Measurements from ENCODE around the gene C12orf42.

Gene C12orf42

GRCh38 chr12:103314786-103315185 lies 181.0 kb downstream of the C12orf42 start:
- no peak overlapping the region for H3K4me3 ChIP-seq (ENCODE audit: low read length)
- TF ChIP-seq ZNF274 (IDR thresholded peaks at IDR 0.05; ENCODE audit: low read depth, low read length), result no peak

DNA sequence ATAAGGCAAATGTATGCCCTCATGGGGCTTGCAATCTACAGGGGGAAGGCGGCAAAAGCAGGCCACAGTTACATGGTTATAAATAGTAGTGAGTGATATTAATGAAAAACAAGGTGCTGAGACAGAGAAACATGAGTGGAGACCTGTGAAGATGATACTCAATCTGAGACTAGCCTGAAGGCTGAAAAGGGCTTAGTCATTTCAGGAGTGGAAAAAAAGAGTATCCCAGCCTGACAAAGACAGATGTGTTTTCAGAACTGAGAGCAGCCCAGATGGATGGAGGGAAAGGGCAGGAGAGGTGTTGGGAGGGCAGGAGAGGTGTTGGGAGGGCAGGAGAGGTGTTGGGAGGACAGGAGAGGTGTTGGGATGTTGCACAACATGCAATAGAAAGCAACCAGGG lies 181.9 kb downstream of the C12orf42 start:
- TF ChIP-seq ZNF274 (IDR thresholded peaks at IDR 0.05; ENCODE audit: low read depth, low read length), result no peak
- no peak overlapping the region for H3K4me3 ChIP-seq (ENCODE audit: low read length)

GRCh38 chr12:103312742-103313354 lies 182.9 kb downstream of the C12orf42 start:
- H3K4me3 ChIP-seq (ENCODE audit: low read length), result no peak overlapping the region
- no peak for TF ChIP-seq ZNF274 (IDR thresholded peaks at IDR 0.05; ENCODE audit: low read depth, low read length)

GRCh38 chr12:103310546-103311270 lies 185.1 kb downstream of the C12orf42 start:
- H3K4me3 ChIP-seq (ENCODE audit: low read length), result no peak overlapping the region

DNA sequence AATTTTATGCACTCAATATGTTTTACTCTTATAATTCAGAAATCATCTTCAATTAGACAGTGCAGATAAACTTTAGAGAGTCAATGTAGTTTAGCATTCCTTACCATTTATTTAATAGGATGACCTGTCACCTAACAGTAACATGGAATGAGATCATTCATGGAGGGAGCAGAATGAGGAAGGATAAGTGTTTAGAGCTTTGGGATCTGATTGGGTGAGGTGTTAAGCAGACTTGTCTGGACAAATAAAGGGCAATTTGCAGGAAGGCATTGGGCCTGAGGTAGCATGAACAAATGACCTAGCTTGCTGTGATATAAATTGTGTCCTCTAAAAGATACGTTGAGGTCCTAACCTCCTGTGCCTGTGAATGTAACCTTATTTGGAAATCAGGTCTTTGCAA lies 187.4 kb downstream of the C12orf42 start:
- H3K4me3 ChIP-seq (ENCODE audit: low read length), result no peak overlapping the region
- no peak for TF ChIP-seq ZNF274 (IDR thresholded peaks at IDR 0.05; ENCODE audit: low read depth, low read length)

More at GRCh38 chr12:103310546-103311270, 185.1 kb downstream of the C12orf42 start:
- no peak for TF ChIP-seq ZNF274 (IDR thresholded peaks at IDR 0.05; ENCODE audit: low read depth, low read length)

- H3K4me3 ChIP-seq (ENCODE audit: low read length), result no peak overlapping the region
- TF ChIP-seq ZNF274 (IDR thresholded peaks at IDR 0.05; ENCODE audit: low read depth, low read length), result no peak
Observed at GRCh38 chr12:103303484-103303883, 192.3 kb downstream of the C12orf42 start.

DNA sequence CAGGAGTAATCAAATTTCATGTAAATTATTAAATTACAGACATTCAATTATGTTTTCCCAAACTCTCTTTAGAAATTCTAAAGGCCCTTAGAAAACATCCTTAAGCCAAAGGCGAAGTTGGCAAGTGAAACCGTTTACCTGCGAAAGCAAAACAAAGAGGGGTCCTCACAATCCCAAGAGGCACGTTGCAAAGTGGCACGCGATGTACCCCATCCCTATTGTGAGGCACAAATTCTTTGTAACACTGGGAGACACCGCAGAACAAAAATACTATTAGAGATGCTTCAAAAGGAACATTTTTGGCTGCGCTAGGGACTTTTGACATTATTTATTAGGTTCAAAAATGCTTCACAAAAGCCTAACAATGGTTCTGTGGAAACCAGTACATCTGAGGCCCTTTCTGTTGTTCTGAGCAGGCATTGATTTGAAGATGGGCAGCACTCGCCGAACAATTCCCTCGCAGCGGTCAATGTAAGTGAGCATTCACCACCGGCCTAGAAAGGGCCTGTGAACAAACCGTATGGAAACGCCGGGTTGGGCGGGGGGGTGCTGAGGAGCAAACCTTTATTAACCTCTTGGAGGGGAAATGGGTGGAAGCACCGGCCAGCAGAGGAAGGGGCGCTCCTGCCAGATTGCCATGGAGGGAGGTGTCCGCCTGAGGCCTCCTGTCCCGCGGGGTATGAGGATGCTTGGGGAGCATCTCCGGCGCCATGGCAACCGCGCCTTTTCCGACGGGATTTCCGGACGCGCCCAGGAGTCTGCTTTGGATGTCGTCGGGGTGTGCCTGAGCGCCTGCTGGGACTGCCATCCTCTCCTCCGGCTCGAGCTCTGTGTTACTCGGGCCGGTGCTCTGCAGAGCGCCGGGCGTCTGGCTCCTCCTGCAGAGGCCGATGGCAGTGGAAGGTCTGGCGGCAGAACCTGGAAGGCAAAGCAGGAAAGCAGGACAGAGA lies 193.9 kb downstream of the C12orf42 start:
- no peak overlapping the region for H3K4me3 ChIP-seq (ENCODE audit: low read length)
- TF ChIP-seq ZNF274 (IDR thresholded peaks at IDR 0.05; ENCODE audit: low read depth, low read length), result no peak

- TF ChIP-seq ZNF274 (IDR thresholded peaks at IDR 0.05; ENCODE audit: low read depth, low read length), result no peak
- H3K4me3 ChIP-seq (ENCODE audit: low read length), result no peak overlapping the region
Observed at GRCh38 chr12:103288016-103288415, 207.8 kb downstream of the C12orf42 start.

DNA sequence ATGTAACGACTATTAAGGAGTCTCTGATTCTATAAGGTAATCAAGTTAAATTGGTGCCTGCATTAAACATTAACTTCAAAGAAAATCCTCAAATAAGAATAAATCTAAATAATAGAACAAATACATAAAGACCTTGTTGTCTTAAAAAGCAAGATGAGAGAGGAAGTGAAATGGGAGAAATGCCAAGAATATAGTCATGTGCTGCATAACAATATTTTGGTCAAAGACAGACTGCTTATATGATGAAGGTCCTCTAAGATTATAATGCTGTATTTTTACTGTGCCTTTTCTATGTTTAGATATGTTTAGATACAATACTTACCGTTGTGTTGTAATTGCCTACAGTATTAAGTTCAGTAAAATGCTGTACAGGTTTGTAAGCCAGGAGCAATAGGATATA lies 213.6 kb downstream of the C12orf42 start:
- H3K4me3 ChIP-seq (ENCODE audit: low read length), result no peak overlapping the region
- TF ChIP-seq ZNF274 (IDR thresholded peaks at IDR 0.05; ENCODE audit: low read depth, low read length), result no peak

DNA sequence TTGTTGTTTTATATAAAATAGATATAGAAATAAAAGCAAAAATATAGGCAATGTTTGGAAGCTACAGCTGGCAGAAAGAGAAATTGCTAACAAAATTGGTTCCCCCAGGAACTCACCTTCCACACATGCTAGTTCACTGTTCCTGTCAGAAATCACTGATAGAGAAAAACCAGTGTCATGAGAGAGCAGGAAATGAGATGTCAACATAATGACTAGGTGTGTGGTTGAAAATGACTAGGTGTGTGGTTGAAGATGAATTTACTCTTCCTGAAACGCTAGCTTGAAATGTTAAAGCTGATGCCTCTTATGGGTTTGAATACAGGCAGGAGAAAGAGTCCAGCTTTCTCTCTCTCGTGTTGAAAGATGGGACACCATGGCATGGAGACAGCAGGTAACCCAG lies 216.3 kb downstream of the C12orf42 start:
- no peak overlapping the region for H3K4me3 ChIP-seq (ENCODE audit: low read length)
- no peak for TF ChIP-seq ZNF274 (IDR thresholded peaks at IDR 0.05; ENCODE audit: low read depth, low read length)

- TF ChIP-seq ZNF274 (IDR thresholded peaks at IDR 0.05; ENCODE audit: low read depth, low read length), result no peak
- no peak overlapping the region for H3K4me3 ChIP-seq (ENCODE audit: low read length)
Observed at GRCh38 chr12:103278329-103278728, 217.4 kb downstream of the C12orf42 start.

GRCh38 chr12:103273645-103274044 lies 222.1 kb downstream of the C12orf42 start:
- no peak for TF ChIP-seq ZNF274 (IDR thresholded peaks at IDR 0.05; ENCODE audit: low read depth, low read length)
- no peak overlapping the region for H3K4me3 ChIP-seq (ENCODE audit: low read length)

DNA sequence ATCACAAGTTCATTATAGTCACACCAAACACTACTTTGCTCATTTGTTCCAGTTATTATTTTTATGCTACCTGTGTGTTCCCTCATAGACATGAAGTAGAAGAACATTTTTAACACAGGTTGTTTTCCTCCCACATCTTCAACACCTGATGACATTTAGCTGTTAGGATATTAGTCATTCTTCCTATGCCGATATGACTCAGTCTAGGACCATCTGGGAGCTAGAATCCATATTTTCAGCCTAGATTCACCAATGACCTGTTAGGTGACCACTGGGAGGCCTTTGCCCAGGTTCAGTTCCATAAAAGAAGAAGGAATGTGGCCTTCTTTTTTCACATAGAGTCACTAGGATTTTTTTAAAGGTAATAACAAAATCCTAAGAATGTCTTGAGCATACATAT lies 222.8 kb downstream of the C12orf42 start:
- TF ChIP-seq ZNF274 (IDR thresholded peaks at IDR 0.05; ENCODE audit: low read depth, low read length), result no peak

DNA sequence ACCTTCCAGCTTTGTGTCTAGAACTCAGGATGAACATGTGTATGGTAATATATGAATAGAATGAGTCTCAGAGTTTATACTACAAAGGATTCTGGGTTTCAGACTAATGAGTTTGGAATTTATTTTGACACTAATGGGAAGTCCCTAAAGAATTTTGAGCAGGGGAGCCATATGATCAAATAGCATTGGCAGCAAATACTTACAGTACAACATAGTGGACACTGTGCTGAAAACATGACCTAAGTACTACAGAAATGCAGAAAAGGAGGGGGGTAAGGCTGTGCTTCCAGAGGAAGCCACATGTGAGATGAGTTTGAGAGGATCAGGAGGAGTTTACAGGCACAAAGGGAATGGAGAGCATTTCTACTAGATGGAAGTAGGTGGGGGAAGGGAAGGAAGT lies 225.8 kb downstream of the C12orf42 start:
- no peak for TF ChIP-seq ZNF274 (IDR thresholded peaks at IDR 0.05; ENCODE audit: low read depth, low read length)
- no peak overlapping the region for H3K4me3 ChIP-seq (ENCODE audit: low read length)

More for the DNA sequence above, 222.8 kb downstream of the C12orf42 start:
- H3K4me3 ChIP-seq (ENCODE audit: low read length), result no peak overlapping the region
